GM21360 (cell line): ENCODE measurements around the gene R3HCC1L.

ENCODE experiments used
- ATAC-seq: cut with Tn5 transposase; IDR thresholded peaks from one replicate; pipeline ENCODE4 v1.9.1; 2021; ENCODE audit warnings: mild to moderate bottlenecking, moderate library complexity; ENCODE audit not compliant: unreplicated experiment

R3HCC1L gene

GRCh38 chr10:98272245-98272644 is 137.8 kb downstream of the R3HCC1L start:
- no peak for ATAC-seq

DNA sequence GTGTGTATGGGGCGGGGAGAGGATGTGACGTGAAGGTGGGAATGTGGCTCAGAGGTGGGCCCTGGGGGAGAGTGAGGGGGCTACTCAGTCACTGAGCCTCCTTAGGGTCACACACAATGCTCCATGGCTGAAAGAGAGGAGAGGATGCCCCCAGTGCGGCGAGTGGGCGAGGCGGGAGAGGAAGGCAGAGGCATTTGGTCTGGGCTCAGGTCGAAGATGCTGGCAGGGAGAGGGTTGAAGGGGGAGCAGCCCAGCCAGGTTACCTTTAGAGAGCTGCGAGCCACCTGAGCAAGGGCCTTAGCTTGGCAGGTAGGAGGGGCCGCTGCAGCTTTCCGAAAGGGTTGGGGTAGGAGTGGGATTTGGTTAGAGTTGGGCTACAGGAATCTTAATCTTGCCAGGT is 138.2 kb downstream of the R3HCC1L start:
- ATAC-seq, result no peak

- ATAC-seq, result no peak
Observed at GRCh38 chr10:98273057-98273850, 138.8 kb downstream of the R3HCC1L start.

DNA sequence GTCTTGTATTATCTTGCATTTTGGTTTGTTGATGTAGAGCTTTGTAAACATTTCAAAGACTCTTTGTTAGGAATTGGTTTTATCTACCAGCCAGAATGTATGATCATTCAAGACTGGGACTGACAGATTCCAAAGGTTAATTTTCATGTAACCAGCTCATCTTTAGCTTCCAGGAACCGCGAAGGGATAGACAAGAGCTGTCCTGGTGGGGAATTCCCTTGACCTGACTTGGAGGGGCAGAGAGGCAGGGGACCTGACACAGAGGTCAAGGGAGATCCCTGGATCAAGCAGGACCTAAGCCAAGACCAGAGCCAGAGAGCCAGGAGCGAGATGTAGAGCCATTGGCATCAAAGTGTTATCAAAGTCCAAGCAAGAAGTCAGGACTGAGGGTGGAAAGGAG is 140.1 kb downstream of the R3HCC1L start:
- no peak for ATAC-seq

- ATAC-seq, result no peak
Observed at GRCh38 chr10:98276311-98276710, 141.9 kb downstream of the R3HCC1L start.

GRCh38 chr10:98285416-98285815 is 151.0 kb downstream of the R3HCC1L start:
- no peak for ATAC-seq

GRCh38 chr10:98286419-98286818 is 152.0 kb downstream of the R3HCC1L start:
- ATAC-seq, result no peak

DNA sequence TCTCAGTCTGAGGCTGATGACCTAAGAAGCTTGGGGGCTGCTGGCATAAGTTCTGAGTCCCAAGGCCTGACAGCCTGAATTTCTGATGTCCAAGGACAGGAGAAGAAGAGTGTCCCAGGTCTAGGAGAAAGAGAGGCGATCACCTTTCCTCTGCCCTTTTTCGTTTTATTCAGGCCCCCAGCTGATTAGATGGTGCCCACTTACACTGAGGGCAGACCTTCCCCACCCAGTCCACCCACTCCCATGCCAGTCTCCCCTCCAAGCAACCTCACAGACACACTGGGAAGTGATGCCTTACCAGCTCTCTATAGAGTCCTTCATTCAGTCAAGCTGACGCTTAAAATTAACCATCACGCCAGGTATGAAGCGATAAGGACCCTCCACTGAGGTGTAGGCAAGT is 152.9 kb downstream of the R3HCC1L start:
- no peak for ATAC-seq

GRCh38 chr10:98289802-98290209 is 155.3 kb downstream of the R3HCC1L start:
- ATAC-seq, result no peak

GRCh38 chr10:98292971-98293370 is 158.5 kb downstream of the R3HCC1L start:
- ATAC-seq, result no peak

DNA sequence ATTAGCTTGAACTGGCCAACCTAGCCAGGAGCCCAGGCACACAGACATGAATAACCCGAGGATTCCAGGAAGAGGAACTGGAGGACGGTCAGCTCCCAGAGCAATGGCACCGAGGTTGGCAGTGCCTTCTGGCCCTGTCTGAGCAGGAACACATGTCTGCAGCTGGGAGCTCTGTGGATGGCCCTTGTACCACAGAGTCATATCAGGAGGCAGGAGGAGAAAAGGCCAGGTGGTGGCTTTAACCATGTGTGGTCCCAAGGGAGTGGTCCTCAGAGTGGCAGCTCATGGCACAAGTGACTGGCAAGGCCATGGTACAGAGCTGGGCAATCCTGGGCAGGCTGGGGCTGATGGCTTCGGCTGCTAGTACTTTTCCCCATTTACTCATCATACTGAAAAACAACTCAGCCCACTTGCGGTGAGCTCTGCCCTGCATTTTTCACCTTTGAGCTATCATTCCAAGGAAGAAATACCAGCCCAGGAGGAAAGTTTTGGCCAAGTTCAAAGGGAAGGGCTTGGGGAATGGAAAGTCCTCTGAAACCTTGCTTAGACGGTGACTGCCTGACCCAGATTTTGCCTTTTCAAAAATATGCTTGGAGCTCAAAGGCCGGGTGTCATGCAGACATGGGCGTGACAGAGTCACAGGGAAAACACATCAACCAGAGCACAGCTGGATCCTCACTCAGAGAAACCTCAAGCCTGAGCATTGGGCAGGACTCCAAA is 159.3 kb downstream of the R3HCC1L start:
- ATAC-seq, result no peak

DNA sequence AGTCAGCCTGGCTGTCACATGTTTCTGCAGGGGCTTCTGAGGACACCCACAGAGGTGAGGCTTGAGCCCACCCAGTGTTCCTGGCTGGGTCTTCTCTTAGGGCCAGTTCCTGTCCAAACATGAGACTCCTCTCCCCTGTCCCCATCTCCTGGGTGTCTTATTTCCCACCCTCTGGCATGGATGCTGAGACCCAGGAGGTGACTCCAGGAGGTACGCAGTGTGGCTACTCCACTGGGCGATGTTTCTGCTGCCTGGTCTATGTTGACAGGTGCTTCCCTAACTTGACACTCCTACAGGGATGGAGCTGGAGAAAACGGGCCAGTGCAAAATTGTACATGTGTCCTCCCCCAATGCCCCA is 159.8 kb downstream of the R3HCC1L start:
- no peak for ATAC-seq
